ENCODE results near the gene SERTAD3.
A peak's percentile ranks its signal among the peaks of the same experiment; 100 is the strongest.
"Not testable (repeated sequence)": the region's sequence is repeated elsewhere in the genome, so short reads cannot be mapped to it uniquely, and the experiment has no call there.

SERTAD3 gene

DNA sequence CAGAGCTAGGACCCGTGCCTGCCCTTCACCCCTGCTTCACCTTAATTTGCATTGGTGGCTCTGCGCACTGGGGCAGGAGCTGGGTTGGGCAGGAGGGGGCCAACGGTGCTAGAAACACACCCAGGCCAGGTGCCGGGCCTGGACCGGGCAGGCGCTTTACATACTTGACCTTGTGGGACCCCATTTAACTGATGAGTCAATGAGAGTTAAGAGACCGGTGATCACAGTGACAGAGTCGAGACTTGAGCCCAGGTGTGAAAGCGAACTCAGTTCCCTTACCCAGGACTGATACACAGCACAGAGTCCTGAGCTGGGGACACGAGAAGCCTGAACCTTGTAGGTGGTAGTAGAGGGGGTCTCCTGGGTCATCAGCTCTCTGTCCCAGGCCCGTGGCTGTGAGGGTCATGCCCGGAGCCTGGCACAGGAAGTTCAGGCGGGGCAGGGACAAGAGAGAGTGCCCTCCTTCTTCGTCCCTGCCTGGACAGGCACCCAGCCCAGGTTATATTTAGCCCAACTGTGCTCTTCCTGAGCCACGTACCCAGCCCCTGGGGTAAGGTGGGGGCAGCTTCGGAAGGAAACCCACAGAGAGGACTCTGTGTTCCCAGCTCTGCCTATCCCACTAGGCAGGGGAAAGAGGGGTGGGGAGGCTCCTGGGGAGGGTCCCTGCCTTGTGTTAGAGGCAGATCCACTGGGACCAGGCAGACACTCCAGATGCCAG, 32.9 kb downstream of the SERTAD3 start:
- DNase-seq (ENCODE audit: low read depth): no peak

DNA sequence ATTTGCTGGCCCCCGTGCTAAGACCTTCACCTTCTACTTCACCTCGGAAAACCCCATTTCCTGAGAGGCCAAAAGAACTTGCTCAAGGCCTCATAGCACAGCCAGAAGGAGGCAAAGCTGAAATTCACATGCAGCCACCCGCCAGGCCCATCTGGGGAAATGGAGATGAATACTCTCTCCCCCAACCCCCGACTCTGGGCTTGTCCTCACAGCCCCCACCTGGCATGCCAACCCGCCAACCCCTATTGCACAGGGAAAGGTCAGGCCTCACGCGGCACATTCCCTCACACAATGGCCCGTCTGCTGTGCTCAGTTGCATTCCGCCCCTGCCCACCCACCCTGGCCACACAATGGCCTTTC, 34.1 kb downstream of the SERTAD3 start:
- DNase-seq (ENCODE audit: low read depth): no peak

DNA sequence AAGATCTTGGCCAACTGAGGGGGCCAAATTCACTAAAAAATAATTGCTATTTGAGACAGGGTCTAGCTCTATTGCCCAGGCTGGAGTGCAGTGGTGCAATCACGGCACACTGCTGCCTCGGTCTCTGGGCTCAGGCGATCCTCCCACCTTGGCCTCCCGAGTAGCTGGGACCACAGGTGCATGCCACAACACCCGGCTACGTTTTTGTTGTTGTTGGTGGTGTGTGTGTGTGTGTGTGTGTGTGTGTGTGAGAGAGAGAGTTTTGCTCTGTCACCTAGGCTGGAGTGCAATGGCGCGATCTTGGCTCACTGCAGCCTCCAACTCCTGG, 35.6 kb downstream of the SERTAD3 start:
- DNase-seq (ENCODE audit: low read depth): not testable (repeated sequence)

DNA sequence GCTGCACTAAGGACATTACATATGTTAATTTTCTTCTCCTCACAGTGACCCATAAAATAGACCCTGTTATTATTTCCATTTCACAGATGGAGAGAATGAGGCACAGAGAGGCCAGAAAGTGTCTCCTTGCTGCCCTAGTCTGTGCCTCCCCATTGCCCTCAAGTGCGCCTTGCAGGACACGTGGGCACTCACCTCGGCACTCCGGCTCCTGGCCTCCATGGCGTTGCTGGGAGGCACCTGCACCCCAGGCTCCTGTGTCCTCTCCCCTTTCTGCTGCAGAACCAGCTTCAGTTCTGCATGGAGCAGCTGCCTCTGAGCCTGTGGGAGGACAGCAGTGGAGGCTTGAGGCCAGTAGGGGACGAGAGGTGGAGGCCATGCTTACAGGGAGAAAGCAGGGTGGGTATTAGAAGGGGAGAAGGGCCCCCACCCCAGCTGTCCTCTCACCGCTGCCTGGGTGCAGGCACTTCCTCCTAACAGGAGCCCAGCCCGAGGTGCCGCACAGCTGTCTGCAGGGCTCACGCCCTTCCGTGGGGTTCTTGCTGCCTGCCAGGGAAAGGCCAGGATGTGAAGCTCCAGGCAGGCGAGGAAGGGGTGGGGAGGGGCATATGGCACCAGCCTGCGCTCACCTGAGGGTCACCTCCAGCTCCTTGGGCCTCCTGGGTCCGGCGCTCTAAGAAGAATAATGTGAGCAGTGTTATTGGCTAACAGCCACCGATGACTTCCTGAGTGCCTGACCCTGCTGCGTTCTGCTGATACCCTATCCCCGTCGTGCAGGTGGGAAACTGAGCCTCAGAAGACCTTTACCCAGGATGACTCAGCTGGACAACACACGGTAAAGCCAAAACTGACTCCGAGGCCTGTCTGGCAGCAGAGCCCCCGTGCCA, 36.2 kb downstream of the SERTAD3 start:
- DNase-seq (ENCODE audit: low read depth): no peak

DNA sequence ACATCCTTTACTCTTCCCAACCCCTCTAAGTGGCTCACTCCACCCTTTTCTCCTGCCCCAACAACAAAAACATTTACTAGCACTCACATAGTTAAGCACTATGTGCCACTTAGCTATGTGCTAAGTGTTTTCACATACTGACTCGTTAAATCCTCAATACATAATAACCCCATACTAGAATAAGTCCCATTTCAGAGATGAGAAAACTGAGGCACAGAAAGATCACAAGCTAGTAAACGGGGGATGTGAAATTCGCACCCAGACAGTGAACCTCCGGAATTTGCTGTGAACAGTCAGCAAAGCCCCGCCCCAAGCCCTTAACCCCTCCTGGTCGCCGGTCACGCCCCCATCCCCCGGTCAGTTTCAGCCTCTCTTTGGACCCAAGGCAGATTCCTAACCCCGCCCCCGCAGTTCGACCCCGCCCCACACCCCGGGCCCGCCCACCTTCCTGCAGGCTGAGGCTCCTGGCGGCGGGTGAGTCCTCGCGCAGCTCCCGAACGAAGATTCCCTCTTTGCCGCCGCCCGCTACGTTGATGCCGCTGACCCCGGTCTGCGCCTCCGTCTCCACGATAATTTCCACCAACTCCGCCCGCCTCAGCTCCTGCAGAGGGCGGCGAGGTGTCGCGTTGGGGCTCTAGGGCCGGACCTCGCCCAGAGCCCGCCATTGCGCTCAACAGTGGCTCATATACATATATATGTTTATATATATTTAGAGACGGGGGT, 40.7 kb downstream of the SERTAD3 start:
- DNase-seq (ENCODE audit: low read depth): peak; percentile 66

DNA sequence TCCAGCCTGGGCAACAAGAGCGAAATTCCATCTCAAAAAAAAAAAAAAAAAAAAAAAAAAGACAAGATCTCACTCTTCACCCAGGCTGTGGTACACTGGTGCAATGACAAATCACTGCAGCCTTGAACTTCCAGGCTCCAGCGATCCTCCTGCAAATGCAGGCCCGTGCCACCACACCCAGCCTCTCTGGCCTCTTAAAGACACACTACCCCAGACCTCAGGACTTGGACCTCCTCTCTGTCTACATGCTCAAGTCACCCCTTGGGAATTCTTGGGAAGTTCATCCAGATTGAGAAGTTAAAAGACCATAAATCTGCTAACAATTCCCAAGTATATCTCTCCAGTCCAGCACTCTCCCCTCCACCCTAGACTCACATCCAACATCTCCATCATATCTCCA, 43.6 kb downstream of the SERTAD3 start:
- DNase-seq (ENCODE audit: low read depth): no peak

DNA sequence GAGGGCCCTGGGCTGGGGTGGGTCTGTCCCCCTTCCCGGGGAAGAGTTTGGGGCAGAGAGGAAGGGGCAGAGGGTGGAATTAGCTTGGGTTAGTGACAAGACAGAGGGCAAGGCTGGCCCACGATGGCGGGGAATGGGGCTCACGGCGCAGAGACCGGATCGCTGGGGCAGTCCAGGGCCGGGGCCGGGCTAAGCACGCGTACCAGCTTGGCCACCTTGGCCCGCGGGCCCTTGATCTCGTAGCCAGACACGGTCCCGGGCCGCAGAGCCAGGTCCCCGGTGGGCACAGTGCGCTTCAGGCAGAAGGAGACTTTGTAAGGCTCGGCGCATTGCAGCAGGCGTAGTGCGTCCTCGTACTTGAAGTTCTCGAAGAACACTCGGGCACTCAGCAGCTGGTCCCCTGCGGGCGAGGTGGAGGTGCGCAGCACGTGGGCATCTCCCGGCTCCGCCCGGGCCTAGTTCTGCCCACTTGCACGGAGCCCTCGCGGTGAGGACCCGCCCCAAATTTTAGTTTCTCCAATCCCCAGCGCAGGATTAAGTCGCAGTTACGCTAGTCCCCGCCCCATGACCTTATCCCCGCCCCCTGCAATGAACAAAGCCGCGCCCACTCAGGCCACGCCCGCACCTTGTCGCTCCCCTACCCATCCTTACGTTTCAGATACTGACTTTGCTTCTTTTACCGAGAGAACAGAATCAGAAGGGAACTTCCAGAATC, 45.6 kb downstream of the SERTAD3 start:
- DNase-seq (ENCODE audit: low read depth): no peak

DNA sequence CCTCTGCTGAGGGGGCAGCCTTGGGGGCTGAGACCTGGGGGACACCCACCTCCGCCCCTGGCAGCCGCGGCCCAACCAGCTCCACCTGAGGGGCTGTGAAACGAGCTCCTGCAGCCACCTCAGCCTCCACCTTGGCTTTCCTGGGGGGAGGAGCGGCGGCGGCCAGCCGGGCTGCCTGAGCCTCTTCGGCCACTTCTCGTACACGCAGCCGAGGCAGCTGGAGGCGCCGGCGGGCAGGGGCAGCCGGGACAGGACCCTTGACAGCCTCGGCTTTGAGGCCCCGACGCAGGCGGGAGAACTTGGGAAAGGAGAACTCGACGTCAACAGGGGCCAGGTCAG, 46.6 kb downstream of the SERTAD3 start:
- no peak for DNase-seq (ENCODE audit: low read depth)

DNA sequence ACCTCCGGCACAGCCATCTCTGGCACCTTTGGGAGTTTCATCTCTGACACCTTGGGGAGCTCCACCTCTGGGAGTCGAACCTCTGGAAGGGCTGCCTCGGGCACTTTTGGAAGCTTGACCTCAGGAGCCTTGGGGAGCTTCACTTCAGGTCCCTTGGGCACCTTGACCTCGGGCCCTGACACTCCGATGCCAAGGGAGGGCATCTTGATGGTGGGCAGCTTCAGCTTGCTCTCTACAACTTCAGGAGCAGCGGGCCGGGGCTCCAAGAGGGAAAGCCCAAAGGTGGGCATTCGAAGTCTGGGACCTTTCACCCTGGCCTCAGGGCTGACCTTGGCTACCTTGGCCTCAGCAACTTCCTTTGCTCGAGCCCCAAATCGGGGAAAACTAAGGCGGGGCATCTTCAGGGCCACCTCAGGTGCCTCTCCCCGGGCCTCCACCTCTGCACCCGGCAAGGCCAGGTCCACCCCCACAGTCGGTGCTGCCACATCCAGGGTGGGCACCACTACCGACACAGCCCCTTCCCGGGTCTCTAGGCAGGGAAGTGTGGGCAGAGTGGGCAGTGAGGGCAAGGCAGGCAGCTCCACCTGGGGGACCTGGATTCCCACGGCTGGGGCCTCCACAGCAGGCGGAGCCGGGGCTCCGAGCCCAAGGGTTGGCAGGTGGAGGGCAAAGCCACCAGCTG, 47.1 kb downstream of the SERTAD3 start:
- no peak for DNase-seq (ENCODE audit: low read depth)

DNA sequence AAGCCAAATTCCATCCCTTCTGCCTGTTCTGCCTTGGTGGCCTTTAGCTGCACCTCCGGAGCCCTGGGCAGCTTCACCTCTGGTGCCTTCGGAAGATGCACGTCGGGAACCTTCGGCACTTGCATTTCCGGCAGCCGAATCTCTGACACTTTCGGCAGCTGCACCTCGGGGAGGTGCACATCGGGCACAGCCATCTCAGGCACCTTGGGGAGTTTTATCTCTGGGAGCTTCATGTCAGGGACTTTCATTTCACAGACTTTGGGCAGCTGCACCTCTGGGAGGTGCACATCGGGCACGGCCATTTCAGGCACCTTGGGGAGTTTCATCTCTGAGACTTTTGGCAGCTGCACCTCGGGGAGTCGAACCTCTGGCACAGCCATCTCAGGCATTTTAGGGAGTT, 48.2 kb downstream of the SERTAD3 start:
- no peak for DNase-seq (ENCODE audit: low read depth)

DNA sequence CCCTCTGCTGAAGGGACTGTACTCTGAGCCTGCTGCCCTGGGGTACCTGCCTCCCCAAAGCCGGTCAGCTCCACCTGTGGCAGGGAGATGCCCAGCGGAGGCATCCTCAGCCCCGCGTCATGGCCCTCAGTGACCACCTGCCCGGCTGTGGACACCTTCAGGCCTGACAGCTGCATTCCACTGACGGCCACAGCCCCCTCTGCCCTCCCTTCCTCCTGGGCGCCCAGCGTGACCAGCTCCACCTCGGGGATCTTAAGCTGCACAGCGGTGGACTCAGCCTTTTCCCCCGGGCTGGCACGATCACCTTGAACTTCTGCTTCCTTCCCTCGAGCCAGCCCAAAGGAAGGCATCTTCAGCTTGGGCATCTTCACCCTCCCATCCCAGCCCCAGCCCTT, 49.3 kb downstream of the SERTAD3 start:
- DNase-seq (ENCODE audit: low read depth): no peak

DNA sequence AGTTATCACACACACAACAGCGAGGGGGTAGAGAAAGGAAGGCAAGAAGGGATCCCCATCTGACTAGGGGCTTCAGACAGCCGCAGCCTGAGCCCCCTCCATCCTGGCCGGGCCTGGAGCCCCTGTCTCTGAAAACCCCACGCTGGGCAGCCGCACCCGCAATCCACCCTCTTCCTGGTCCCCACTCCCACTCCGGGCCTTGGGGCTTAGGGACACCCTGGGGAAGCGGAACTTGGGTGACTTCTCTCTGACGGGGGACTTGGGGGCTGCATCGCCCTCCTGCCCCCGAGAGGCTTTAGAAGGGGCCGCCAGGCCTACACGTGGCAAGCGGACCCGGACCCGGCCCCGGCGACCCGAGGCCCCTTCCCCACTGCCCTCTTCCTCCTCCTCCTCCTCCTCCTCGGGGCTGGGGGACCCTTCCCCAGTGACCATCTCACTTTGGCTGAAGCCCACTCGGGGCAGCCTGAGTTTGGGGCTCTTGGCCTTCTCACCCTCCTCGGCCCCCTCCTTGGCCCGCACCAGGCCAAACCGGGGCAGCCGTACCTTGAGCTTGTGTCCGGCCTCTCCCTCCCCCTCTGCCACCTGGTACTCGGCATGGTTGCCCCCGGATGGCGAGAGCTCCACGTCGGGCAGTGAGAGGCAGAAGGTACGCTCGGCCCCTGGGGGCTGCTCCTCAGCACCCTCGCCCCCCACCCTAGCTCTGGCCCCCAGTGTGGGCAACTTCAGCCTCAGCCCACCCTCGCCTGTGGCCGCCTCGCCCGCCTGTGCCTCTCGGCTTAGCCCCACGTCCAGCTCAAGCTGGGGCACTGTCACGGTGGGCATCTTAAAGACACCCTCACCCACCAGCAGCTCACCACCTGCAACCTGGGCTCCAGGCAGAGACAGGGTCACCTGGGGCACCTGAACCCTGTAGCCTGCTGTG, 50.0 kb downstream of the SERTAD3 start:
- no peak for DNase-seq (ENCODE audit: low read depth)

DNA sequence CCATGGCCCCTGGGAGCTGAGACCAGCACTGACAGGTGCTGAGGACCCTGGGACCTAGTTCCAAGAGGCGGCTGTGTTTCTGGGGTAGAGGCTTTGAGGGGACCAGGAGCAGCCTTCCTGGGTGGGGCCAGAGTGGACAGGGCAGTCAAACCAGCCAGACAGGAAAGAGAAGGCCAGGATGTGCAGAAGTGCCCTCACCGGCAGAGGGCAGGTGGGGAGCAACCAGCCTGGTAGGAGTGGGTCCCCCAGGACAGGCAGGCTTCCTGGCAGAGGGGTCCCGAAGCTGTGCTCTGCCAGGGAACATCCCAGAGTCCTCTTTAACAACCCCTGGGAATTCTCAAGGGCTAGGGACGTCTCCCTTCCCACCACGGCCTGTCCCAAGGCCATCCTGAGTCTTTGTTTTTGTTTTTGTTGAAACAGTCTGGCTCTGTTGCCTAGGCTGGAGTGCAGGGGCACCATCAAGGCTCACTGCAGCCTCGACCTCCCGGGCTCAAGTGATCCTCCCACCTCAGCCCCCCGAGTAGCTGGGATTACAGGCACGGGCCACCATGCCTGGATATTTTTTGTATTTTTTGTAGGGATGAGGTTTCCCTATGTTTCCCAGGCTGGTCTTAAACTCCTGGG, 51.1 kb downstream of the SERTAD3 start:
- DNase-seq (ENCODE audit: low read depth): no peak

DNA sequence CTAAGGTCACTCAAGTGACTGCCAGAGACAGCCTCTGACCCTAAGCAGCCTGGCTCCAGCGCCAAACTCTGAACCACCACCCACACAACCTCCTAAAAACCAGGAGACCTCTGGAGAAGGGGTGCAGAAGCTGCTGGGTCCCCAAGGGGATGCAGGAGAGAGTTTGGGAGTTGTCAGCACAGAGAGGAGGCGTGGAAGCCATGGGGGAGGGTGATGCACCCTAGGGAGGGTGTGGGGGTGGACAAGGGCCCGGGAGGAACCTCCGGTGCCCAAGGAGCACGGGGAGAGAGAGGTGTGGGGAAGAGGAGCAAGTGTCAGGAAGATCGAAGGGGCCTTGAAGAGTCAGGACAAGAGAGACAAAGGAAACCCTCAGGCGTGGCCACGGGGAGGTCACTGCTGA, 52.0 kb downstream of the SERTAD3 start:
- DNase-seq (ENCODE audit: low read depth): no peak
